DMS 273 (cell line): Measurements from ENCODE around the gene MZF1.
"Not testable (repeated sequence)": the region's sequence is repeated elsewhere in the genome, so short reads cannot be mapped to it uniquely, and the experiment has no call there.

Source experiments
- DNase-seq: peaks from one replicate; lab custom pipeline; 2025; ENCODE audit not compliant: unreplicated experiment; lab: John Stamatoyannopoulos, UW

The MZF1 gene

GRCh38 chr19:58543826-58544590 is 29.1 kb downstream of the MZF1 start, which contains the start of gene TRIM28:
Gene TRIM28, plus strand, starts transcription at chr19:58544064. Its CDS starts 694 bp downstream, at chr19:58544758.
- no peak for DNase-seq

DNA sequence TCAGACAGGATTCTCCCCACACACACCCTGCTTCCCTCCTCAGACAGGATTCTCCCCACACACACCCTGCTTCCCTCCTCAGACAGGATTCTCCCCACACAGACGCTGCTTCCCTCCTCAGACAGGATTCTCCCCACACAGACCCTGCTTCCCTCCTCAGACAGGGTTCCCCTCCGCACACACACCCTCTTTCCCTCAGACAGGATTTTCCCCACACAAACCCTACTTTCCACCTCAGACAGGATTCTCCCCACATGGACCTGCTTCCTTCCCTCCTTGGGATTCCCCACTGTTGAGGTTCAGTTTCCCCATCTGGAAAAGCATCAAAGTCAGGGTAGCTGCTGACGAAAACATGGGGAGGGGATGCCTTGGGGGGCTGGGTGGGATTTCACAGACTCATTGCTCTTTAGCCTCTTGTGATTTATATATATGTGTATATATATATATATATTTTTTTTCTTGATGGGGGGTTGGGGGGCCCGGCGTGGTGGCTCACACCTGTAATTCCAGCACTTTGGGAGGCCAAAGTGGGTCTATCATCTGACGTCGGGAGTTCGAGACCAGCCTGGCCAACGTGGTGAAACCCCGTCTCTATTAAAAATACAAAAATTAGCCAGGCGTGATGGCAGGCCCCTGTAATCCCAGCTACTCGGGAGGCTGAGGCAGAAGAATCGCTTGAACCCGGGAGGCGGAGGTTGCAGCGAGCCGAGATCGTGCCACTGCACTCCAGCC is 30.3 kb downstream of the MZF1 start:
- DNase-seq, result not testable (repeated sequence)

DNA sequence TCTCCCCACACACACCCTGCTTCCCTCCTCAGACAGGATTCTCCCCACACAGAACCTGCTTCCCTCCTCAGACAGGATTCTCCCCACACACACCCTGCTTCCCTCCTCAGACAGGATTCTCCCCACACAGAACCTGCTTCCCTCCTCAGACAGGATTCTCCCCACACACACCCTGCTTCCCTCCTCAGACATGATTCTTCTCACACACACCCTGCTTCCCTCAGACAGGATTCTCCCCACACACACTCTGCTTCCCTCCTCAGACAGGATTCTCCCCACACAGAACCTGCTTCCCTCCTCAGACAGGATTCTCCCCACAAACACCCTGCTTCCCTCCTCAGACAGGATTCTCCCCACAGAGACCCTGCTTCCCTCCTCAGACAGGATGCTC is 34.0 kb downstream of the MZF1 start:
- not testable (repeated sequence) for DNase-seq

GRCh38 chr19:58538257-58539168 is 34.6 kb downstream of the MZF1 start:
- DNase-seq, result no peak

- DNase-seq, result no peak
Observed at GRCh38 chr19:58536852-58537798, 36.0 kb downstream of the MZF1 start.

DNA sequence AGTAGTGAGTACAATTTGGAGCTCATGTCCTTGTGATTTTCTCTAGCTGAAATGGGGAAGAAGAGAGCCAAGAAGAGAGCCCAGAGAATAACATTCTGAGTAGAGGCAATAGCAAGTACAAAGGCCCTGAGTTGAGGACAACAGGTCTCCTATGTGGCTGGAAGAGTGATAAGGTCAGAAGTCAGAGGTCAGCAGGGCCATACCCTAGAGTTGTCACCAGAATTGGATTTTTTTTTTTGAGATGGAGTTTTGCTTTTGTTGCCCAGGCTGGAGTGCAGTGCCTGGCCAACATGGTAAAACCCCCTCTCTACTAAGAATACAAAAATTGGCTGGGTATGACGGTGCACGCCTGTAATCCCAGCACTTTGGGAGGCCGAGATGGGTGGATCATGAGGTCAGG is 37.3 kb downstream of the MZF1 start:
- no peak for DNase-seq

GRCh38 chr19:58531034-58531840 is 41.9 kb downstream of the MZF1 start:
- DNase-seq, result peak; percentile 74

DNA sequence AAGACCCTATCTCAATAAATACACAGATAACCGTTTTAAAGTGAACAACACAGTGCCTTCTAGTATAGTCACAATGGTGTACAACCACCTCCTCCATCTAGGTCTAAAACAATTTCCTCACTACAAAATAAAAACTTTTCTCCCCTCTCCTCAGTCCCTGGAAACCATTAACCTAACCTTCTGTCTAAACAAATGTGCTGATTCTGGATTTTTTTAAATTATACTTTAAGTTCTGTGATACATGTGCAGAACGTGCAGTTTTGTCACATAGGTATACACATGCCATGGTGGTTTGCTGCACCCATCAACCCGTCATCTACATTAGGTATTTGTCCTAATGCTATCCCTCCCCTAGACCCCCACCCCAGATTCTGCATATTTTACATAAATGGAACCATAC is 43.7 kb downstream of the MZF1 start:
- no peak for DNase-seq

DNA sequence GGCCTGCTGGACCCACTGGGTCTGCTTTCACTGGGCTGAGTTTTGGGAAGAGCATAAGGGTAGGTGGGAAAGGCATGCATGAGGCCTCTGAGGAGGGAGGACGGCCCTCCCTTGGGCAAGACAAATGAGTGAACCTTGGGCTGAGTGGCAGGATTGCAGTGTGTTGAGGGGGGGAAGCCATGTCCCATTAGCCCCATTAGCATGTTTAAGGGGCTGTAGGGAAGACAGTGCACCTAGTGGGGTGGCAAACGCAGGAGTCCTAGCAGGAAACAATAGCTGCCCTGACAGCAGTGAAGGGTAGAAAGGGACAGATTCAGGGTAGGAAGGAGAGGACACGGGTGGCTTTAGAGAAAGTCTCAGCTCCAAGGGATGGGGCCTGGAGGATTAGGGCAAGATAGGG is 50.4 kb downstream of the MZF1 start:
- DNase-seq, result no peak

DNA sequence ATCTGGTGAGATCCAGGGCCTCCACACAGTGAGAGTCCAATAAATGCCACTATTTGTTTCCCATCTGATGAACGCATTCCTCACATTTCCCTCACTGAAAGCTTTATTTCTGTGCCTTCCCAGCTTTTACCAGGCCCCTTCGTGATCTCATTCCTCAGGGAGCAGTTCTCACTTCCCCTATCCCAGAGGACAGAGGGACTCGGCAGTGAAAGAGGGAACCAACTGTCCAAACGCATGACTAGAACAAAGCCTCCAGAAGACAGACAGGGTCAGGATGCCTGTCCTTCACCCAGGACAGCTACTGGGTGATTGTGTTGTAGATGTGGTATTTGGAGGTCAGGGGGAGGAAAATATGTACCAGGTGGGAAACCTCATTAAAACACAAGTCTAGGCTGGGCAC is 51.5 kb downstream of the MZF1 start:
- DNase-seq, result no peak

DNA sequence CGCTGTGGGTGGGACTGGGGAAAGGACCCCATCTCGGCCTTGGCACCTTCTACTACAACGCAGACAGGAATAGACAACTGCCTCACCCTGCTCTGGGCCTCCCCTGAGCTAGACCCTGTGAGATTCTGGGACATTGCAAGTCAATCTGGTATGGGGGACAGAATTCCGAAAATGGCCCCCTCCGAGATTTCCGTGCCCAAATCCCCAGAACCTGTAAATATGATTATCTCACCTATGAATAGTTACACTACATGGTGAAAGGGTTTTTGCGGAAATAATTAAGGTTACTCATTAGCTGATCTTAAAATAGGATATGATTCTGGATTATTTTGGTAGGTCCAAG is 52.9 kb downstream of the MZF1 start:
- no peak for DNase-seq

DNA sequence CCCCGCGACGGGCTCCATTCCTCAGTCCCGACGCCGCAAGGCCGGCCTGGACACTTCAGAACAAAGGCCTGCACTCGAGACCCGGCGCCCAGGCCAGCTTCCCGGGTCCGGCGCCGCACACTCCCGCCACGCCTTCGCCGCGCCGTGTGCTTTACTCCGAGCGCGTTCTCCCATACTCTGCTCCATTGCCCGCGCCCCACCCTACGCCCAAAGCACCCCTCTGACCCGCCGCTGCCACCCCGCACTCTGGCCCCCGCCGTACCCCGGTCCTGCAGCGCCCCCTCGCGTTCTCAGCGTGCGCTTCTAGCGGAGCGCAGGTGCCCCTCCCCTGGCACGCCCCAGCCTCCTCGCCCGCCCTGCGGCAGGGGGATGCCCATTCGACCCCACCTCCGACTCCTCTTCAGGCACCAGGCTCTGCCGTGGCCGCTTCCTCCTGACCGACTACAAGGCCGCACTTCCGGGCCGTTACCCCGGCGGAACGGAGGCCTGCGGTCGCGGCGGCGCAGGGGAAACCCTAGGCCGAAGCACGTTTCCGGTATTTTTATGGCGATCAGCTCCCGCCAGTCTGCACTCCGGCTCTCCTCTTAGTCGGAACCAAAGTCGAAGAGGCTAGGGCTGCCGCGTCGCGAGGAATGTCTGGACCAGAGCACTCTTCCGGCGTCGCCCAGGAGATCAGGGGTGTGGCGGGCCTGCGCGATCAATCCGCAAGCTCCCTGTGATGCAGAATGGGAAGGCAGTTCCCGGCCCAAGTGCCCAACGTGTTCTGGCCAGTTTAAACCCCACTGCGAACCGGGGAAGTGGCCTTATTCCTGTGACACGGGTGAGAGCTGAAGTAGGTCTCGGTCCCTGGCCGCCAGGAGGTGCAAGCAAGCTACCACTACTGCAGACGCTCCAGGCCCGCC is 53.5 kb downstream of the MZF1 start, which contains the start of gene ZBTB45:
Gene ZBTB45, minus strand, starts transcription at position 456 of the 902 bp plus-strand sequence. CDS start 2,137 bp downstream, outside the sequence.
- peak; percentile 99 for DNase-seq

- peak; percentile 93 for DNase-seq
Observed at GRCh38 chr19:58519087-58519354, 54.1 kb downstream of the MZF1 start.

- DNase-seq, result no peak
Observed at GRCh38 chr19:58518256-58519086, 54.7 kb downstream of the MZF1 start.

DNA sequence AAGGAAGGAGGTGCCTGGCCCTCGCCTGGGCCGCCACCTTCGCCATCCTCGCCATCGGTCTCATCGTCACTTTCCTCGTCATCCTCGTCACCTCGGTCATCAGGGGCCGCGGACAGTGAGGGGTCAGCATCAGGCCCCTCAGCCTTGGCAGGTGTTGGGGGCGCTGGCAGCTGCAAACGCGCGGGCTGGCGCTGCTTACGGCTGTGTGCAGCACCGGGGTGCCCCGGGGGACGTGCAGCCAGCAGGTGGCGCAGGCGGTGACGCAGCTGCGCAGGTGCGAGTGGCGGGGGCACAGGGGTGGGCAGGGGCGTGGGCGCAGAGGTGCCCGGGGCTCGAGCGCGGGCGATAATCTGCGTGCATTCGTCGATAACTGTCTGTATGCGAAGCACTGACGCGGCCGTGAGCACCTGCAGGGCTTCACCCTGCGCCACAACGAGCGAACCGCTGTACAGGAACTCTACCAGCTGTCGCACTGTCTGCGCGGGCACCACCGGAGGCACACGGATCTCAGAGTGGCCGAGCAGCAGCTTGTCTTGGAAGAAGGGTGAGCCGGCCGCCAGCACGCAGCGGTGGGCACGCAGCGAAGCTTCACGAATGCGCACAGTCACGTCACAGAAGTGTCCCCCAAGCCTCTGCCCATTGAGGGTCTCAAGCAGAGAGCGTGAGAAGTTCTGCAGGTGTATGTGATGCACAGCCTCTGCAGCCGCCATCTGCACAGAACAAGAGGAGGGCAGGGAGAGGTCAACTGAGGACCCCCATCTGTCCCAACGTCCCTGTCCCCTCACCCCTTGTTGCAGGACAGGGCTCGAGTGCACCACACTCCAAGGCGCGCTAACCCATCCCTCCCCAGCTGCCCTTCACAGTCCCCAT is 55.9 kb downstream of the MZF1 start:
- DNase-seq, result no peak

GRCh38 chr19:58516246-58516836 is 56.8 kb downstream of the MZF1 start:
- DNase-seq, result peak; percentile 75
